Gastrocnemius medialis (tissue), 4 donors: Measurements from ENCODE around the gene SEMA5B. TPM values are rescaled to one million over a fixed set of nuclear protein-coding genes. Genes with fewer than 3 reads are reported as not detected.

Experiments used
- ATAC-seq, 2 donors: fragments of 150-250 bp; one replicate each; pipeline ENCODE4 v1.9.1; 2016
- DNase-seq, 2 donors: peaks; one replicate each; pipeline ENCODE4 v3.0.0-alpha.2; 2019
- H3K27ac ChIP-seq, 4 donors: fragments of 200-600 bp; sonication (generic); 1 replicate in 1 of 4; 2 replicates in 3 of 4; pipeline ENCODE4 v1.5.1; 2016 to 2018; ENCODE audit warnings: mild to moderate bottlenecking in 2 of 4, moderate library complexity in 1 of 4
- H3K27me3 ChIP-seq, 3 donors: fragments of 200-600 bp; sonication (generic) in 2 of 3; 1 replicate in 1 of 3; 2 replicates in 2 of 3; pipeline versions ENCODE4 v1.5.1 to v1.6.0; 2016 to 2019; ENCODE audit warnings: mild to moderate bottlenecking in 1 of 3, moderate library complexity in 1 of 3
- H3K36me3 ChIP-seq, 2 donors: fragments of 200-600 bp; sonication (generic) in 1 of 2; one replicate each; pipeline ENCODE4 v1.5.1; 2017 to 2018
- H3K4me1 ChIP-seq, 2 donors: fragments of 200-600 bp; sonication (generic) in 1 of 2; one replicate each; pipeline ENCODE4 v1.5.1; 2016 to 2017; ENCODE audit warnings: mild to moderate bottlenecking in 2 of 2
- H3K4me3 ChIP-seq, 4 donors: fragments of 200-600 bp; sonication (generic) in 3 of 4; 1 replicate in 1 of 4; 2 replicates in 3 of 4; pipeline ENCODE4 v1.5.1; 2016 to 2019; ENCODE audit warnings: mild to moderate bottlenecking in 2 of 4
- H3K9me3 ChIP-seq, 3 donors: fragments of 200-600 bp; sonication (generic) in 2 of 3; 1 replicate in 1 of 3; 2 replicates in 2 of 3; pipeline ENCODE4 v1.5.1; 2016 to 2019
- POLR2A ChIP-seq, 2 donors: fragments of 450-650 bp; IDR thresholded peaks; one replicate each; pipeline ENCODE4 v1.6.1; 2017; ENCODE audit warnings: antibody characterized with exemption in 2 of 2, mild to moderate bottlenecking in 2 of 2, moderate library complexity in 2 of 2
- in situ Hi-C, 4 donors: fragments of 200-750 bp; cut with MboI; loops; one replicate each; pipeline versions ENCODE4 v1.15.0 to v1.8.0; 2017; ENCODE audit warnings: low sequenced_read_pairs in 4 of 4
- intact Hi-C: fragments of 100-400 bp; cut with DNase I; formaldehyde crosslinking; loops from one replicate; pipeline ENCODE4 v1.15.1; 2023; ENCODE audit warnings: low total_unique reads
- total RNA-seq, 4 donors: library from RNA; depleted of rRNA; stranded (reverse); fragments of >200 nt; gene quantifications; one replicate each; pipeline versions ENCODE4 v1.1.0 to v1.2.3, GENCODE V29; 2016
- TF ChIP-seq, protein P1 (sequence below), 5 experiments: fragments of 450-650 bp in 3 of 5; fragments of 200-600 bp in 2 of 5; sonication (generic) in 2 of 5; IDR thresholded peaks in 4 of 5; conservative IDR thresholded peaks in 1 of 5; 1 replicate in 4 of 5; 2 replicates in 1 of 5; pipeline ENCODE4 v1.5.1; 2016 to 2019; ENCODE audit warnings: antibody characterized with exemption in 5 of 5, mild to moderate bottlenecking in 3 of 5, moderate library complexity in 3 of 5

SEMA5B gene
- total RNA-seq, 4 donors from 2014 or later, result 0.10 to 0.26 TPM; not detected in 2

DNA sequence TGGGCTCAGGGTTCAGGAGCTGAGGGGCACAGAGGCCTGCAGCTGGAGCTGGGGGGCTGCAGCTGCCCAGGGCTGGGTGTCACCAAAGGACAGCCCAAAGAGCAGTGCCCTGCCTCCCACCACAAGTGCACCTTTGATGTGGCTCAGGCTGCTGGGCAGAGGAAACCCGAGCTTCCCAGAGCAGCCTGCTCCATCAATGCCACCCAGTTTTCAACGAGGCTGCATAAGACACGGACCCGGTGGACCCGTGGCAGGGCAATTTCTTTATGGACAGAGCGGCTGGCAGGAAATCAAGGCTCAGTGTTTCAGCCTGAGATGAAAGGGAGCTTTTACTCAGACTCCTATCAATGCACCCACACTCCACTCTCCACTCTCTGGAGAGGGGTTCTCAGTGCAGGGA lies 18.7 kb downstream of the SEMA5B start:
- no peaks in the 10 kb centered on the region for H3K4me1 ChIP-seq
- no peaks in the 10 kb centered on the region for H3K9me3 ChIP-seq
- no peak overlapping the region for H3K4me3 ChIP-seq
- H3K36me3 ChIP-seq, result no peaks in the 10 kb centered on the region
- no peaks in the 10 kb centered on the region for H3K27me3 ChIP-seq
- DNase-seq (no peak), ATAC-seq (no peak)
- intact Hi-C loops (no loop called here), in situ Hi-C loops (no loop called here)
- no peak for TF ChIP-seq POLR2A (IDR thresholded peaks at IDR 0.05)
- TF ChIP-seq, protein P1, sequence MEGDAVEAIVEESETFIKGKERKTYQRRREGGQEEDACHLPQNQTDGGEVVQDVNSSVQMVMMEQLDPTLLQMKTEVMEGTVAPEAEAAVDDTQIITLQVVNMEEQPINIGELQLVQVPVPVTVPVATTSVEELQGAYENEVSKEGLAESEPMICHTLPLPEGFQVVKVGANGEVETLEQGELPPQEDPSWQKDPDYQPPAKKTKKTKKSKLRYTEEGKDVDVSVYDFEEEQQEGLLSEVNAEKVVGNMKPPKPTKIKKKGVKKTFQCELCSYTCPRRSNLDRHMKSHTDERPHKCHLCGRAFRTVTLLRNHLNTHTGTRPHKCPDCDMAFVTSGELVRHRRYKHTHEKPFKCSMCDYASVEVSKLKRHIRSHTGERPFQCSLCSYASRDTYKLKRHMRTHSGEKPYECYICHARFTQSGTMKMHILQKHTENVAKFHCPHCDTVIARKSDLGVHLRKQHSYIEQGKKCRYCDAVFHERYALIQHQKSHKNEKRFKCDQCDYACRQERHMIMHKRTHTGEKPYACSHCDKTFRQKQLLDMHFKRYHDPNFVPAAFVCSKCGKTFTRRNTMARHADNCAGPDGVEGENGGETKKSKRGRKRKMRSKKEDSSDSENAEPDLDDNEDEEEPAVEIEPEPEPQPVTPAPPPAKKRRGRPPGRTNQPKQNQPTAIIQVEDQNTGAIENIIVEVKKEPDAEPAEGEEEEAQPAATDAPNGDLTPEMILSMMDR (IDR thresholded peaks at IDR 0.05 in 4 of 5, conservative IDR thresholded peaks at IDR 0.05 in 1 of 5), result no peak
- H3K27ac ChIP-seq, result no peak overlapping the region

DNA sequence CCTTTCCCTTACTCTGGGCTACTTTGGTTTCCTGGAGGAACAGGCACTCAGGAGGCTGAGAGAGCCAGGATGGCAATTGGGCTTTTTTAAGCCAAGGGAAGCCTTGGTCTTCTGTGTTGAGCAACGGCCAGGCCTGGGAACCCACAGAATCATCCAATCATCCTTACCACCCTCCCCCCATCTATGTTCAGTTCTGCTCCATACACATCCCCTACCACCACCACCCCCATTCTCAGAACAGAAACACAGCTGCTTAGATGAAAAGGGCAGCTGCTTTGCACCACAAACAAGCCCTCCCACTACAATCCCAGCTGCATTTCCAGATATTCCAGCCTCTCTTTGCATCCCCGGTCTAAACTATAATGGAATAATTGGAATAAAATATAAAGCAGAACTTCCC lies 21.0 kb downstream of the SEMA5B start:
- ATAC-seq (no peak), DNase-seq (no peak)
- Histone ChIP-seq H3K4me1 (no peaks in the 10 kb centered on the region), H3K9me3 (no peaks in the 10 kb centered on the region), H3K4me3 (no peak overlapping the region), H3K36me3 (no peaks in the 10 kb centered on the region), H3K27ac (no peak overlapping the region), H3K27me3 (no peaks in the 10 kb centered on the region)
- intact Hi-C loops, result no loop called here
- TF ChIP-seq, protein P1 (IDR thresholded peaks at IDR 0.05 in 4 of 5, conservative IDR thresholded peaks at IDR 0.05 in 1 of 5), result no peak
- TF ChIP-seq POLR2A (IDR thresholded peaks at IDR 0.05), result no peak
- in situ Hi-C loops, result no loop called here

DNA sequence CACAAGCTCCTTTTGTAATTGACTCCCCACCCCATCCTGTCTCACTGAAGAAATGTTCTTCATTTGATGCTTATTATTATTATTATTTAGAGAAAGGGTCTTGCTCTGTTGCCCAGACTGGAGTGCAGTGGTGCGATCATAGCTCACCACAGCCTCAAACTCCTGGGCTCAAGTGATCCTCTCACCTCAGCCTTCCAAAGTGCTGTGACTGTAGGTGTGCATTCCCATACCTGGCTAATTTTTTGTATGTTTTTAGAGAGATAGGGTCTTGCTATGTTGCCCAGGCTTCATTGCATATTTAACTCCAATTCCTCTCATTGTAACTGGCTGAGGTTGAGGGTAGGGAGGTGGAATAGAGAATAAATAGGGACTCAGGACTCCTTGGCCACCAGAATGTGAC lies 22.3 kb downstream of the SEMA5B start:
- no peak overlapping the region for H3K4me3 ChIP-seq
- no peaks in the 10 kb centered on the region for H3K9me3 ChIP-seq
- no peak for ATAC-seq
- no peak for DNase-seq
- no peaks in the 10 kb centered on the region for H3K36me3 ChIP-seq
- H3K27me3 ChIP-seq, result no peaks in the 10 kb centered on the region
- TF ChIP-seq, protein P1 (IDR thresholded peaks at IDR 0.05 in 4 of 5, conservative IDR thresholded peaks at IDR 0.05 in 1 of 5), result no peak
- TF ChIP-seq POLR2A (IDR thresholded peaks at IDR 0.05), result no peak
- intact Hi-C loops, result no loop called here
- H3K4me1 ChIP-seq, result no peaks in the 10 kb centered on the region
- in situ Hi-C loops, result no loop called here
- H3K27ac ChIP-seq, result no peak overlapping the region

DNA sequence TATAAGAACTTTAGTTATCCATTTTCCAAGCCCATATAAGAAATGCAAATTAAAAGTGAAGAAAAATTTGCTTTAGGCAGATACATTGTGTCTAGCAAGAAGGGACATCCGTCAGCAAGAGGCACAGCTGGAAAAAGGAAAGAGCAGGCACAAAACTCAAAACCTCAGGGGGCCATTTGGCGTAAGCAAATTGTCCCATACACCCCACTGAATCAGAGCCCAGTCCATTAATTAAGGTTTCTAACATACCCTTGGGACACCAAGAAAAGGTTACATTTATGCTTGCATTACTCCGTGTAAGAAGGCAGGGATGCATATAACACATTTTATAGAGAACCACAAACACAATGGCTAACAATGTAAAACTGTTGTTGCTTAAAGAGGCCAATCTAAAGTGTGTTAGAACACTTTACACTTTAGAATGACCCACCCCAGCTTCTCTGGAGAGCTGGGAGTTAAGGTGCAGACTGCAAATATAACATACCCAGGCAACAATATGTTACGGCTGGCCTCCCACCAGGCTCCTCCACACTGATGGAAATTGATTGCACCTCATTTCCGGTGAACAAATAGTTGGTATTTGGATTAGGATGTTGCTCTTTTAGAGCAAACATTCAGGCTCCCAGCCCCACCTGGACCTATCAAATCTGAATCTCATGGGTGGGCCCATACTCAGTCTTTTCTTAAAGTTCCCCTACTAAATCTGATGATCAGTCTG lies 23.2 kb downstream of the SEMA5B start:
- no peak overlapping the region for H3K4me3 ChIP-seq
- DNase-seq (no peak), ATAC-seq (no peak)
- intact Hi-C loops (no loop called here), in situ Hi-C loops (no loop called here)
- no peaks in the 10 kb centered on the region for H3K36me3 ChIP-seq
- TF ChIP-seq, protein P1 (IDR thresholded peaks at IDR 0.05 in 4 of 5, conservative IDR thresholded peaks at IDR 0.05 in 1 of 5), result no peak
- no peak for TF ChIP-seq POLR2A (IDR thresholded peaks at IDR 0.05)
- no peak overlapping the region for H3K27ac ChIP-seq
- no peaks in the 10 kb centered on the region for H3K4me1 ChIP-seq
- no peaks in the 10 kb centered on the region for H3K27me3 ChIP-seq
- no peaks in the 10 kb centered on the region for H3K9me3 ChIP-seq
